Activated CD8-positive, alpha-beta memory T cell treated with anti-CD3 and anti-CD28 coated beads, Interleukin-2, amount 50 U/mL, for 48 hours (primary cell): Measurements from ENCODE around the gene PDE4D.
"Not testable (repeated sequence)": the region's sequence is repeated elsewhere in the genome, so short reads cannot be mapped to it uniquely, and the experiment has no call there.

Source experiments
- DNase-seq: peaks from one replicate; pipeline ENCODE4 v3.0.0-alpha.2; 2020

Gene PDE4D

DNA sequence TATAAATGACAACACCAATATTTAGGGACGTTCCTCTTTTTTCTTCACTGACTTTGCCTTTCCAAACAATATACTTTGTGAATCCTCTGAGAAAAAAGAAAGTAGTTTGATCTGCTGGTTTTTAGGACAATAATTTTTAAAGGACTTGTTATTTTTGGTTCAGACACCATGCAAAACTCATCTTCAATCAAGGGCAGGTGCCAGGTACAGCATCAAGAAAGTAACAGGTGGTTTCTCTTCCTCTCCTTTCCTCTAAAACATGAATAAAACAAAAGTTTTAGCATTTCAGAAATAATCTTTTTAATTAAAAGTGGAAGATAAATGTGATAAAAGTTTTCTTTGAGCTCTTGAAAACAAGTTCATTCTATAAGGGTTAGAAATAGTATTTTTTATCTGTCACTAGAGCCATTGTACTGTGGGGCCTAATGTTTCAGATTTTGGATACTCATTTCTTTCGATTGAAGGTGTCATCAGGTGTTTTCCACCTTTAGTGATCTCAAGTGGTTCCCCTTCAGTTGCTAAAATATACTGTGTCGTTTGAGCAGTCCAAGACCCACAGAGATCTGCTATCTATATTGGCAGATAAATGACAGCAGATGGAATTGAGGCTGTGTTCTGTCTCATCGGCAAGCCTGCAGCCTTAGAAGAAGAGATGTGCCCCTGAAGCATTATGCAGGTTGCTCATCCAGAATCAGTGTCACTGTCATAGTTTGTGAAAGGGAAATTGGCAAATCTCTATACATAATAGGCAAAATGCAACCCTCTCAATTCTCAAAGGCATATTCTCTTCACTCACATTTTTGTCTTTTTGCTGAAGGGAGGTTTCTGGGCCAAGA, 499.7 kb downstream of the PDE4D start:
- no peak for DNase-seq

DNA sequence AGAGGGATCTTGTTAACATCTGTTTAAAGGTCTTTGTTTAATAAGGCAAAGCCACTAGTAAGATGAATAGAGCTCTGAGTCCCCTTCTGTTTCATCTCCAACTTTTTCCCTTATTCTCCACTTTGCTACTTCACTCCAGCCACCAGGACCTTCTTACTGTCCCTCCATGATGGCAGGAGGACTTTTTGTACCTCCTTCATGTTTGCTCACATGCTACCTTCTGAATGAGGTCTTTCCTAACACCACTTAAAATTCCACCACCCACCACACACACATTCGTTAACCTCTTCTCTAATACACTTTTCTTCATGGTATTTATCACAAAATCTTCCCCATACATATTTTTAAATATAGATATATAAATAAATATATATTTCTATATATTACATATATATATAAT, 501.9 kb downstream of the PDE4D start:
- no peak for DNase-seq

DNA sequence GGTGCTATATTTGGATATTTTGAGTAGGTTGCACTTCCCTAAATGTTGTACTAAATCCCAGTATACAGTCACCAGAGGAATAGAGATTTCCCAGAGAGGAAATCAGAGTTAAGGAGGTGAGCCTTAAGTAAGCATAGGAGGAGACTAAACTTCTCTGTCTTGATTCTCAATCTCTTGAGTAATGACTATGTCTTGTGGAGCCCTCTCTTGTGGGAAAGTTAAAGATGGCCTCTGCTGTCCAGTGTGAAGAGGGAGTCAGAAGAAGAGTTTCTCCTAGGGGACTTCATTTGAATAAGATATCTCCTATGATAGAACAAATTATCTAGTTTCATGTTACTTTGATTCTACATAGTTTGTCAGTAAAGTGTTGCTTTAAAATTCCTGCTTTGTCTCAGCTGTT, 502.5 kb downstream of the PDE4D start:
- DNase-seq, result no peak

DNA sequence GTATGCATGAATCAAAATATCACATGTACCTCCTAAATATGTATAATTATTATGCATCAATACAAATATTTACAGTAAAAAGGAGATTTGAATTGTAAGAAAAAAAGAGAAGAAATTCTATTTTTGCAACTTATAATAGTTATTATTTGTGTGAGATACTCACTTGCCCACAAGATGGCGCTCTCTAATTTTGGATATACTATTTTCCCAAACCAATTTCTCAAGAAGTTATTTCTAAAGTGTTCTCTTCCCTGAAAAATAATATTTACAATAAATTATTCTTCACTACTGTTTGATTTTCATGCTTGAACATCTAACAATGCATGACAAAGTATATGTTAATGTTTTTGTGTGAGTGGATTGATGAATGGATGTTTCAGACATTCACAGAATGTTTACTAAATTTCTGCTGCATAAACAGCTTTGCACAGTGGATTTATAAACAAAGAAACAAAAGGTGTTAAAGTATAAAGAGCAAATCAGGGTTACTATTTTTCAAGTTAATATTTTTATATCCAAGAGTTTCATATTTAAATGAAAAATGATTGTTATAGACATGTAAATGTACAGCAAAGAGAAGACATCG, 503.4 kb downstream of the PDE4D start:
- DNase-seq, result no peak

DNA sequence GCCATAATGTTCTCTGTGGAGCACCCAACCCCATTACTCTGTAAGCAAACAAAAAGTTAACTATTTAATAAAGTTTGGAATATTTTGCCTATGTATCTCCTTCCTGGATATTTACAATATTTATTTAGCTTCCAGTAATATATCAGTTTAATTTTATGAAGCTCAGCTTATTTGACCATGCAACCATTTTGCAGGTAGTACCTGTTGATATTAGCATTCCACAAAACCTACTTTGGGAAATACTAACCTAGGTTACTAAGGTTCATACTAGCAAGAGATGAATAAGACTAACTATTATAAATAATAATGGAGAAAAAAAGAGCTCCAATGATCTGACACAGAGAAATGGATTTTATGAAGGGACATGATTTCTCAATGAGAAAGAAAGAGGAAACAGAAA, 506.4 kb downstream of the PDE4D start:
- DNase-seq, result no peak

DNA sequence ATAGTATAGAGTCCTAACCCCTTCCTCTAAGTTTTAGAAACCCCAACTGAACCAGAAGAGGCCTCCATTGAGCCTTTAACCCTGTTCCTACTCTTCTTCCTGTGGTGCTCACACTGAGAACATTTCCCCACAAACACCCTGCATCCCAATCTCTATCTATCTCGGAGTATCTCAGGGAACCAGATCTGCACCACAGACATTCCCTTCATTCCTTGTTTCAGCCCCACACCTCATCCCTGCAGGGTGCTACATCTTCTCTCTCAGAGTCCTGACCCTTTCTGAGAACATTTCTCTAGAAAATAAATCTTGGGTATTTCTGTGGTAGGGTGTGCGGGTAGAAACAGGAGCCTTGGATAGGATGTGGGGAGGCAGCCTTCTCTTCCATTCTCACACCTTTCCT, 507.8 kb downstream of the PDE4D start:
- no peak for DNase-seq

DNA sequence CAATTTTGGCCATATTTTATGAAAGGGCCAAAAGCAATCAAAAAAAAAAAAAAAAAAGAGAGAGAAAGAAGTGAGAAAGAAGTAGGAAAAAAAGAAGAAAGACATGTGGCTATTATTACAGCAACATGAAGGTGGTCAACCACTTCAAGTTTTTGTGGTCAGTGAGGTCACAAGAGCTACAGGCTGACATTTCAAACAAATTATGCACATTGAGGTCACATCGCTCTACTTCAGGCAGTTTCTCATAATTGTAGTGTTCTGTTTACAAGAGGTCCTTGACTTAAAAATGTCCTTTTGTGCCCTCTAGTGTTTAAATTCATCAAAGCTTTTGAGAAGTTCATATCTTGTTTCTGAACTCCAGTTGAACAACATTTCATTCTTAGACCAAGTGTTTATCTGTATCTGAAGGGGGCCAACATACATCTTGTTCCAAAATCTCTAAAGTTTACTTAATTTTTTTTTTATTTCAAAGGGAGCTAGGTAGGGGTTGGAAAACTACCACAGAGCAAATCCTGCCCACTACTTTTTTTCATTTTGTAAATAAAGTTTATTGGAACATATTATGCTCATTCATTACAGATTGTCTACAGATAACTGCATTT, 513.1 kb downstream of the PDE4D start:
- no peak for DNase-seq

DNA sequence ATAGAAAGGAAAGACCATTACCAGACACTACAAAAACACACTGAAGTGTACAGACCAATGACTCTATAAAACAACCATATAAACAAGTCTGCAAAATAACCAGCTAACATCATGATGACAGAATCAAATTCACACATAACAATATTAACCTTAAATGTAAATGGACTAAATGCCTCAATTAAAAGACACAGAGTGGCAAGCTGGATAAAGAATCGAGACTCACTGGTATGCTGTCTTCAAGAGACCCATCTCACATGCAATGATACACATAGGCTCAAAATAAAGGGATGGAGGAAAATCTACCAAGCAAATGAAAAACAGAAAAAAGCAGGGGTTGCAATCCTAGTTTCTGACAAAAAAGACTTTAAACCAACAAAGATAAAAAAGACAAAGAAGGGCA, 519.5 kb downstream of the PDE4D start:
- DNase-seq, result not testable (repeated sequence)

DNA sequence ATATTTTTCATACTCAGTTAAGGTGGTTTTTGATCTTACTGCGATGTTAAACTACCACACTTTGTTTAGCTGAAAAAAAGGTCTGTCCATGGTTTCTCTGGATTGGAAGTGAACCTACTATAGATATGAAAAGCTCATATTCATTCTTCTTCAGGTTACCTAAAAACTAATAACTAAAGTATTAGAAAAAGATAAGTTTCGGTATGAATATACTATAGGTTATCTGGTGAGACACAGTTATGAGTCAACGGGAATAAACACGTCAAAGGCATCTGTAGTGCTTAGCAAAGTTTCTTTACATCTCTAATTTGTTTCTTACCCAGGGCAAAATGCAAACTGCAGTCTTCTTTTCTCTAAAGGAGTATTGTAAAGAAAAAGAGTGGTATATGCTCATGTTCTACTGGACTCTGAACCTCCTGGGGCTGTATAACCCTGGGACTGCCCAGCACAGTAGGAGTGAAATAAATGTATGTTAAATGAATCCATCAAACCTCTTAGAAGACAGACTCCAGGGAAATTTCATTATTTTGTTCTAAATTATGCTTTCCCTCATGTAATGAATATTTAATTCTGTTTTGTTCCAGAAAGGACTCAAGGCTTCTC, 521.9 kb downstream of the PDE4D start:
- DNase-seq, result no peak

DNA sequence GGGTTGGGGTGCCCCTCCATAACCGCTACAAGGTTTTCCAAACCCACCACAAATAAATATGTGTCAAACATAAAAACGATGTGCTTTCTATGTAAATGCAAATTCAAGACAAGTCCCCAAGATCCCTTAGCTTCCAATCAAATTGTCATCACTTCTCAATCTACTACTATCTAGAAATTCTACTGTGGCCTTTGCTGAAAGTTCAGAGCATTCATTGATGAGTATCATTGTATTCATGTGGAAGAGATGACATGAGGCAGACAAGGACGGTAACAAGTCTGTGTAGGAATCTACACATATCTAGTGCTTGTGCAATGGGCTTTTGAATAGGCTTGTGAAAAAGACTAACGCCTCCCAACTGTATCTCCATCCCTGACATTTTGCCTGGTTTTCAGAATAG, 524.6 kb downstream of the PDE4D start:
- no peak for DNase-seq

DNA sequence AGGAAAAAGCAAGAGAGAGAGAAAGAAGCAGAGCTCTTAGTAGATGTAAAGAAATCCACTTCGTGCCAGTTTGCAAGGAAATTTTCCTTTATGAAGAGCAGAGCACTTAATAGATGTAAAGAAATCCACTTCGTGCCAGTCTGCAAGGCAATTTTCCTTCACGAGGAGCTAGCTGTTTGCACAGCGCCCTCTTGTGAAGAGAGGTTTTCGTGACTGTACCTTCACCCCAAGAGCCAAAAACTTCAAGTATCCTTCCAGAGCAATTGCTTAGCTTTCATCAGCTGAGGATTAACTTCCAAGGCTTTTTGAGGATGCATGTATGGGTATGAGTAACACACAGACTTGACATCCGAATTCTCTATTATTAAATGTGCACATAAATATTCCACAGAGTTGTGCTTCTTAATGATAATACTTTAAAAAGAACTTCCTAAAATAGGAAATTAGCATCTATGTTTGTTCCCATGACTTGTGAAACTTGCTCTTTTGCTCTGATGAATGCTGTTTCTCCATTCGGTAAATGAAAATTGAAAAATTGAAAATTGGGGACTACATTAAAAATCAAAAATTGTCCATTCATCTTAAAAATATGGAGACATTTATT, 525.6 kb downstream of the PDE4D start:
- peak; percentile 62 for DNase-seq

DNA sequence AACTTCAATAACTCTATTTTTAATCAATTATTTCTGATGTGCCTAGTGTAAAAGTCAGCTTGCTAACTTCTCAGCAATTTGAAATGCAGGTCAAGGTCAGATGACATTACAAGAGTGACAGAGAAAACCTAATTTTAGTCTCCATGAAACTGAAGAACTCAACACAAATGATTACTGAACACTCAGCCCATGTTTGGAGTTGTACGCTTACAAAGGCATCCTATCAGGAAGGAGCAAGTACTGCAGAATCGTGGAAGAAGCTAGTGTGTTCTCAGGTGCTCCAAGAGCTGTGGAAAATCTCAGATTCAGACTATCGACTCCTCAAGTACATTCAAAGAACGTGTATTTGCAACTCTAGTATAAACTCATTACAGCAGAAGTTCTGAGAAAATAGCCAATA, 526.7 kb downstream of the PDE4D start:
- no peak for DNase-seq

DNA sequence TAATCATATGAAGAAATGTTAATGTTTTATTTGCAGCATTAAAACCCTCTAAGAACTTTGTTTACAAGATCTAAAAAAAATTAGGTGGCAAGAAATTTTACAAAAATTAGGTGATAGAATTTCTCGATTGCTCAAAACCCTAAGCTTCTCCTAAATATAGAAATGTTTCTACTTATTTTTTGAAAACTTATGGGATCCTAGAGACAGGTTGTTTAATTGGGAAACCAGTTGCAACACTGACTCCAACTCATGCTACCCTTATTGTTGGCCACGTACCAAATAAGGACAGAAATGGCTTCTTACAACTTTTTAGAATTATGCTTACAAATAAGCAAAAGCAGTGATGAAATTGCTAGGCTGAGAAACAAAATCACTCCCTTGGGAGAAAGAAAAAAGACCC, 531.1 kb downstream of the PDE4D start:
- DNase-seq, result no peak

DNA sequence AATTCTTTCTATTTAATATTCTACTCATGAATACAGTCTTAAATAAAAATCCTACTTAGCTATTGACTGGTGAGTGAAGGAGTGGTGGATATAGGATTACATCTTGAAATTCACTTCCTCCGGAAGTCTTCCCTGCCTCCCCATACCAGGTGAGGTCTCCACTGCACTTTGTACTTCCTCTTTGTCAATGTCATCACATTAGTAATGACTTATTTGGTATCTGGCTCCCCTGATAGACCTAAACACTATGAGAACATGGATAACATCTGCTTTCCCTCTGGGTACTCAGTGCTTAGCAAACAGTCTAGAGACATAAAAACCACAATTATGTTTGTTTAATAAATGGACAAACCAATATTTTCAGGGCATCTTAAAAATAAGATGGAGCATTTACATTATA, 532.1 kb downstream of the PDE4D start:
- DNase-seq, result no peak

DNA sequence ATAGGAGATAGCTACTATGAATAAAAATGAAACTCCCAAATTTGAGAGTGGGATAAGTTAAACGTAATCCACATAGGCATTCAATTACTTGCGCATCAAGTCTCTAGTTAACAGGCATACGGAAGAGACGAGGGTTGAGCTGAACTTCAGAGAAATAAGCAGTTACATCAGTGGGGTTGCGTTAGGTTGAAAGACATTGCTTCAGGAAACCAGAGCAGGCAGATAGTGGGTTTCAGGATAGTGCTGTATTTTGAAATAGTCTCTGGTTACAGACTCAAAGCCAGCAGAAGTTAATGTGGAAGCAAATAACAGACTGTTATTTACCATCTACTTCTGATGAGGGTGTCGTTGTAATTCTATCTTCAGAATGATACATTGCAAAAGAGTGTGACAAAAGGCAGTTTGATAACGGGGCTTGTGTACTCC, 533.4 kb downstream of the PDE4D start:
- no peak for DNase-seq

DNA sequence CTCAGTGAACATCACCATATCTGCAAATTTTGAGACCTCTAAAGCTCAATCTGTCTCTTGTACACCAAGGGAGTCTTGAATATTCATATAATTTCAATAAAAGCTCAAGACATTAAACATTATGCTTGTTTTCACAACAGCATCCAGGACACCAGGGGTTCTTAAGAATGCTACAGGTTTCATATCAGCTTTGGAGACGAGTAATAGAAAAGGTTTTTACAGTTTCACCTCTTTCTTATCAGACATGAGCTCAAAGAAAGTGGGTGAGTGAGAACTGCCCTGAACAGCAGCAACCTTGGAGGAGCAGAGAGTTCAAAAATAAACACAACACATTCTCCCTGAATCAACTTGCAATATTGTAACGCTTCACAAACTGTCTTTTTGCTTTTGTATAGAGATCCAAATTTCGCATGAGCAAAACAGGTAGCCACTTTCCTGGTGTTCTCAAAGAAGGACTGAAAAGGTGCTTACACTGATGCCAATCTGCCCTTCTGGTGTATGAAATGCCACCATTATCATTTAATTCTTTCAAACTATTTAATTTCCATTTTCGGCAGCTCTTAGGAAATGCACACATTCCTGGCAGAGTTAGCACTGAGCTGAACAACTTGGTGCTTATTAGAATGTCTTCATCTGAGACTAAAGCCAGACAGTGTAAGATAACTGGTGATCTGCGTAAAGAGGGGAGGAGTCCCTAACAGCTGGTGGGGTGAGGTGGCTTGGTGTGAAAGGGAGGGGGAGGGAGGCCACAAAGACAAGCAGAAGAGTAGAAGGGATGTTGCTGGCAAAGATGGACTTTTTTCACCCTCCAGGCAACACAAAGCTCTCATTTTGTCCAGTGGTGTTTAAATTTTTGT, 535.3 kb downstream of the PDE4D start:
- DNase-seq, result no peak

DNA sequence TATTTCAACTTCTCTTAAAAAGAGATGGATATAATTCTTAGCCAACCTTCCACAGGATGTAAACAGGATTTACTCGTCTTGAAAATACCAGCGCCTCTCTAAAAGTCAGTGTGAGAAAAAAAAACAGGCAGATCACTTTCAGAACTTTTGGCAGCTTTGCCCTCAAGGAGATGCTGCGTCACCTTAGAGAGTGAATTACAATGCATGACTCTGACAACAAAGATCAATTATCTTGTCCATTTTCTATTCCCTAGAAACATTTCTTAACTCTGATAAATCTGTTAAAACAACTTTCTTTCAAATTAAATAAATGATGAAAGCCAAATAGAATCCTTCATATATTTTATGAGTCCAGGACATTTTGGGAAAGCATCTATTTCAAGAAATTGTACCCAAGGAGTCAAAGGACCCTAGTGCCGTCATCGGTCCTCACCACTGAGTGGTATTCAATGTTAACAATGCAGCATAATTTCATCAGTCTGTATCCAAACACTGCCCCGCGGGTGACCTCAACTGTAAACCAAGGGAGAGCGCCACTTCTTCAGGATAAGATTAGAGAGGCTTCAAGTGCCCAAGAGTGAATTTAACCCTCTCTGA, 536.0 kb downstream of the PDE4D start:
- no peak for DNase-seq

DNA sequence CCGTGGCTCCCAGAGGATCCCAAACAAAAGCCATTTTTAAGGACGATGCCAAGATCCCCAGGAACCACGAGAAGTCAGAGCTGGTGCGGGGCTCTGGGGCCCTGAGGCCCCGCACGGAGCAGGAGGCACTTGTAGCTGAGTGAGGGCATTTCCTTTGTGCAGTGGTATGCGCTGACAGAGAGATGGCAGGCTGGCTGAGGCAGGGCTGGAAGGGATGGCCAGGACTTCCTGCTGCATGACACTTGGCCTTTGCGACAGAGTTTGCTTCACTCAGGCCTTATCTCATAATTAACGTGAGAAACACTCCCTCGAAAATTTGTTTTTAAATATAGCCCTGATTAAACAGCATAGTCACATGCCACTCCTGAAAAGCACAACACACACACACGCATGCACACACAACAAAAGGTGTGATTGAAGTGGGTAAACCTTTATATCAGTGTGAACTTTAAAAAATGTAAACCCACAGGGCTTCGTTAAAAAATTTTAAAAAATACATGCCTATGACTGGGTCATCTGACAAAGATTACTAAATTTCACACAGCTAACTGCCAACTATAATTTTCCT, 536.6 kb downstream of the PDE4D start:
- no peak for DNase-seq

DNA sequence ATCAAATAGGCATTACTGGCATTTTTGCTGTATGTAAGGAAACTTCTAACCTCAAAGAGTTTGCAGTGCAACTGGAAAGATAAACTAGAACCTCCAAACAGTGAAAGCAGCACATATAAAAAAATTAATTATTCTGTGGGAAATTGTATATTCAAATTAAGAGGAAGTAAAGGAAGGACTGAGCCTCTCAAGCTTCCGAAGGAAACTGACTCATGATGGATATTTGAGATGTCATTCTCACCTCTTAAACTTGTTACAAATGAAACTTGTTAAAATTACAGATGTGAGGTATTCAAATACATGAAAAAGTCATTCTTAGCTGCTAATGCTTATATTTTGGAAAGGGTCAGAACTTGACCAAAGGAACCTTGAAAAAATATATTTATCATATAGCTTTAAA, 538.7 kb downstream of the PDE4D start:
- DNase-seq, result no peak

DNA sequence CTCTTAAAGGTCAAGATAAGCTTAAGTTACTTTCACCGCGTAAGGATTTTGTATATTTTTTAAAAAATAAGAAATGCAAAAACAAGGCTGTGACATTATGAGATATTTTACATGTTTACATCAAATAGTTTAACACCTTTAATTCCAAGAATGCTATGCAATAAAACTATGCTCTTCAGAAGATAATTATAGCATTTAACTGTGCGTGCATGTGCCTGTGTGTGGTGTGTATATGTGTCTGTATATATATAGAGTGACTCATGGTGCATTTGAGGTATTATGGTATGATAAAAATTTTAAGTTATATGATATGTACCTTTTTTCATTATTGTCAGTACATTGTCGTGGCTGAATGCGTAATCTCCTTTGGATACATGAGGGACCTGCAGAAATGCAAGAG, 539.3 kb downstream of the PDE4D start:
- DNase-seq, result no peak

DNA sequence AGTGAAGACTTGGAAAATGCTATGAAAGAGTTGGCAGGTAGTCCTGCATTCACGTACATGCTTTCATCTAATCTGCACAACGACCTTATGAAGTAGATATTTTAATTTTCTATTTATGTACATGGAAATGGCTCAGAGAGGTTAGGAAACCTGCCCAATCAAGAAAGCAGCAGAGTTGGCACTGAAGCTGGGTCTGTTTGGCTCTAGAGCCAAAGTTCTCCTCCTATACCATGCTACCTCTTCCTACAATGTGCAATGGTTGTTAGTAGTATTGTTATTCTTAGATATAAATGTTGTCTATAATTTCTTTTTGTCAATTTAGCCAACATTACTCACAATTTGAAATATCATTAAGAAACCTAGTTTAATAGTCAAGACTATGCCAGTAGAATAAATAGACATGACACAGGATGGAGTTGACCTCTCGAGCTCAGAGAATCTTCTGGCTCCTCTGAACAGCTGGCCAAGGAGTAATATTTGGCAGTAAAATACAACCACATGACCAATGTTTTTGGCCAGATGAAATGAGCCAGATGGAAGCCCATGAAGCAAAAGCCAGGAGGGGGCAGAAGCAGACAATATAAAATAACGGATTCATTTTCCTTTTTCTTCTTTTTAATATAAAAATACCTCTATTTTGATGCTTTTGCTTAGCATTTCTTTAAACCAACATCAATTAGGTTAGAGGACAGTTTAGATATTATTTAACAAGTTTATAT, 542.3 kb downstream of the PDE4D start:
- no peak for DNase-seq
